HEK293 (cell line): ENCODE data around the gene HLF.

Source experiments
- CTCF ChIA-PET: fragments of 350-600 bp; formaldehyde crosslinking; extraction: SDS; loops from one replicate; lab custom pipeline; 2021; ENCODE audit warnings: antibody characterized with exemption; lab: Yijun Ruan, JAX
- POLR2A ChIA-PET: fragments of 300-600 bp; formaldehyde crosslinking; extraction: SDS; loops from one replicate; lab custom pipeline; 2020; ENCODE audit warnings: antibody characterized with exemption, inconsistent platforms; lab: Yijun Ruan, JAX
- H3K27ac ChIP-seq: fragments of 200-500 bp; sonication (Bioruptor generic); 2 replicates; pipeline ENCODE4 v1.5.1; 2014; ENCODE audit warnings: low read depth, low read length, control low read depth, inconsistent platforms; ENCODE audit errors: extremely low read depth
- H3K36me3 ChIP-seq, 2 experiments: fragments of 200-500 bp in 1 of 2; sonication (Bioruptor generic) in 1 of 2; 1 replicate in 1 of 2; 2 replicates in 1 of 2; pipeline ENCODE4 v1.5.1; 2014 to 2017; ENCODE audit warnings: inconsistent platforms in 2 of 2, low read length in 2 of 2; ENCODE audit not compliant: control insufficient read depth in 2 of 2, insufficient read depth in 1 of 2
- H3K4me1 ChIP-seq: fragments of 200-500 bp; sonication (Bioruptor generic); 2 replicates; pipeline ENCODE4 v1.5.1; 2014; ENCODE audit warnings: mild to moderate bottlenecking, low read length, inconsistent platforms; ENCODE audit not compliant: control insufficient read depth, insufficient read depth
- H3K4me3 ChIP-seq: 2 replicates; pipeline ENCODE4 v1.5.1; 2011; ENCODE audit warnings: low read depth, mild to moderate bottlenecking, control low read depth, low read length, moderate library complexity
- H3K9me3 ChIP-seq: fragments of 200-500 bp; sonication (Bioruptor generic); 2 replicates; pipeline ENCODE4 v1.5.1; 2014; ENCODE audit warnings: low read depth, low read length, inconsistent platforms; ENCODE audit not compliant: control insufficient read depth, insufficient read depth
- ELK4 ChIP-seq: IDR thresholded peaks from 2 replicates; pipeline ENCODE4 v1.6.1; 2011; ENCODE audit warnings: mild to moderate bottlenecking, low read depth, low read length, borderline replicate concordance
- GLIS2 ChIP-seq: fragments of 450-650 bp; formaldehyde crosslinking; IDR thresholded peaks from 2 replicates; pipeline ENCODE4 v1.5.1; 2016; ENCODE audit warnings: missing biosample characterization, missing genetic modification characterization
- KLF17 ChIP-seq: fragments of 450-650 bp; formaldehyde crosslinking; IDR thresholded peaks from 2 replicates; pipeline ENCODE4 v1.5.1; 2016; ENCODE audit warnings: missing biosample characterization, missing genetic modification characterization
- MZF1 ChIP-seq: fragments of 450-650 bp; formaldehyde crosslinking; IDR thresholded peaks from 2 replicates; pipeline ENCODE4 v1.5.1; 2017; ENCODE audit warnings: missing biosample characterization, missing genetic modification characterization, borderline replicate concordance
- OSR2 ChIP-seq: fragments of 450-650 bp; formaldehyde crosslinking; IDR thresholded peaks from 2 replicates; pipeline ENCODE4 v1.5.1; 2016; ENCODE audit warnings: missing biosample characterization, missing genetic modification characterization
- OVOL3 ChIP-seq: fragments of 450-650 bp; formaldehyde crosslinking; IDR thresholded peaks from 2 replicates; pipeline ENCODE4 v1.5.1; 2016; ENCODE audit warnings: missing biosample characterization, missing genetic modification characterization
- PBX3 ChIP-seq: sonication (generic); formaldehyde crosslinking; IDR thresholded peaks from 2 replicates; pipeline ENCODE4 v1.8.1; 2022; ENCODE audit warnings: mild to moderate bottlenecking, moderate library complexity, missing genetic modification reagents
- REPIN1 ChIP-seq: fragments of 450-650 bp; formaldehyde crosslinking; IDR thresholded peaks from 2 replicates; pipeline ENCODE4 v1.5.1; 2017; ENCODE audit warnings: missing biosample characterization, missing genetic modification characterization, low read depth
- ZBTB11 ChIP-seq: fragments of 450-650 bp; formaldehyde crosslinking; conservative IDR thresholded peaks from 2 replicates; pipeline ENCODE4 v1.5.1; 2016; ENCODE audit warnings: low read depth, missing biosample characterization, missing genetic modification characterization
- ZBTB17 ChIP-seq: fragments of 450-650 bp; formaldehyde crosslinking; IDR thresholded peaks from 2 replicates; pipeline ENCODE4 v1.5.1; 2016; ENCODE audit warnings: missing biosample characterization, missing genetic modification characterization
- ZBTB44 ChIP-seq: fragments of 450-650 bp; IDR thresholded peaks from 2 replicates; pipeline ENCODE4 v1.5.1; 2018; ENCODE audit warnings: missing biosample characterization, mild to moderate bottlenecking, missing genetic modification characterization
- ZNF132 ChIP-seq: fragments of 450-650 bp; formaldehyde crosslinking; IDR thresholded peaks from 2 replicates; pipeline ENCODE4 v1.5.1; 2017; ENCODE audit warnings: missing biosample characterization, missing genetic modification characterization, borderline replicate concordance
- ZNF2 ChIP-seq: fragments of 450-650 bp; formaldehyde crosslinking; IDR thresholded peaks from 2 replicates; pipeline ENCODE4 v1.5.1; 2016; ENCODE audit warnings: missing biosample characterization, missing genetic modification characterization
- ZNF24 ChIP-seq: fragments of 450-650 bp; formaldehyde crosslinking; IDR thresholded peaks from 2 replicates; pipeline ENCODE4 v1.5.1; 2016; ENCODE audit warnings: missing biosample characterization, missing genetic modification characterization
- ZNF529 ChIP-seq: fragments of 450-650 bp; formaldehyde crosslinking; IDR thresholded peaks from 2 replicates; pipeline ENCODE4 v1.5.1; 2017; ENCODE audit warnings: missing genetic modification characterization, missing biosample characterization; ENCODE audit not compliant: insufficient replicate concordance
- ZNF660 ChIP-seq: fragments of 450-650 bp; IDR thresholded peaks from 2 replicates; pipeline ENCODE4 v1.5.1; 2018; ENCODE audit warnings: missing biosample characterization, mild to moderate bottlenecking, missing genetic modification characterization
- ZNF692 ChIP-seq: fragments of 450-650 bp; formaldehyde crosslinking; IDR thresholded peaks from 2 replicates; pipeline ENCODE4 v1.5.1; 2016; ENCODE audit warnings: missing biosample characterization, missing genetic modification characterization

HLF gene

GRCh38 chr17:55324296-55324978 lies 59.7 kb downstream of the HLF start:
- no peaks in the 10 kb centered on the region for H3K9me3 ChIP-seq
- H3K27ac ChIP-seq, result no peak overlapping the region
- H3K4me1 ChIP-seq, result no peaks in the 10 kb centered on the region
- POLR2A ChIA-PET, result no interaction called here
- TF ChIP-seq GLIS2 (tag by site-specific recombination) (no peak), PBX3 (CRISPR knock-in tag) (no peak), ZNF660 (tag by site-specific recombination) (no peak), KLF17 (no peak), ZBTB44 (tag by site-specific recombination) (no peak), ZBTB11 (no peak), ZNF24 (tag by site-specific recombination) (no peak), ZNF529 (no peak), OVOL3 (tag by site-specific recombination) (no peak), ELK4 (no peak), OSR2 (no peak), ZNF132 (tag by site-specific recombination) (no peak), ZNF692 (tag by site-specific recombination) (no peak), ZNF2 (no peak), MZF1 (no peak), REPIN1 (tag by site-specific recombination) (no peak), ZBTB17 (tag by site-specific recombination) (no peak)
- TF ChIP-seq, all 188 proteins: peak for 0
- no peaks in the 10 kb centered on the region for H3K36me3 ChIP-seq
- CTCF ChIA-PET, result no interaction called here
- H3K4me3 ChIP-seq, result no peak overlapping the region
